ENCODE measurements around the gene ZPLD1. TPM values are rescaled to one million over a fixed set of nuclear protein-coding genes. Genes with fewer than 3 reads are reported as not detected.

ZPLD1 gene
- total RNA-seq, 1 experiment from 2014 or later = not detected

DNA sequence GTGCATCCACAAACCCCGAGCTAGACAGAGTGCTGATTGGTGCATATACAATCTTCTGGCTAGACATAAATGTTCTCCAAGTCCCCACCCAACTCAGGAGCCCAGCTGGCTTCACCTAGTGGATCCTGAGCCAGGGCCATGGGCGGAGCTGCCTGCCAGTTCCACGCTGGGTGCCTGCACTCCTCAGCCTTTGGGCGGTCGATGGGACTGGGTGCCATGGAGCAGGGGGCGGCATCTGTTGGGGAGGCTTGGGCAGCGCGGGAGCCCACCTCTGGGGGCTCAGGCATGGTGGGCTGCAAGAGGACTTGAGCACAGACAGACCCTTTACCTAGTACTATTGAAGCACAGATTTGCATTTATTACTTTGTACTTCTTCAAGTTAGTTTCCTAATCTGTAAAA lies 57.5 kb downstream of the ZPLD1 start:
- TF ChIP-seq, protein P1, sequence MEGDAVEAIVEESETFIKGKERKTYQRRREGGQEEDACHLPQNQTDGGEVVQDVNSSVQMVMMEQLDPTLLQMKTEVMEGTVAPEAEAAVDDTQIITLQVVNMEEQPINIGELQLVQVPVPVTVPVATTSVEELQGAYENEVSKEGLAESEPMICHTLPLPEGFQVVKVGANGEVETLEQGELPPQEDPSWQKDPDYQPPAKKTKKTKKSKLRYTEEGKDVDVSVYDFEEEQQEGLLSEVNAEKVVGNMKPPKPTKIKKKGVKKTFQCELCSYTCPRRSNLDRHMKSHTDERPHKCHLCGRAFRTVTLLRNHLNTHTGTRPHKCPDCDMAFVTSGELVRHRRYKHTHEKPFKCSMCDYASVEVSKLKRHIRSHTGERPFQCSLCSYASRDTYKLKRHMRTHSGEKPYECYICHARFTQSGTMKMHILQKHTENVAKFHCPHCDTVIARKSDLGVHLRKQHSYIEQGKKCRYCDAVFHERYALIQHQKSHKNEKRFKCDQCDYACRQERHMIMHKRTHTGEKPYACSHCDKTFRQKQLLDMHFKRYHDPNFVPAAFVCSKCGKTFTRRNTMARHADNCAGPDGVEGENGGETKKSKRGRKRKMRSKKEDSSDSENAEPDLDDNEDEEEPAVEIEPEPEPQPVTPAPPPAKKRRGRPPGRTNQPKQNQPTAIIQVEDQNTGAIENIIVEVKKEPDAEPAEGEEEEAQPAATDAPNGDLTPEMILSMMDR (IDR thresholded peaks at IDR 0.05) = no peak
- TF ChIP-seq TCF7L2 (IDR thresholded peaks at IDR 0.05; ENCODE audit: low read depth, low read length) (no peak), SIN3A (IDR thresholded peaks at IDR 0.05; ENCODE audit: borderline replicate concordance, insufficient read depth, low read depth, low read length) (no peak), POLR2AphosphoS5 (IDR thresholded peaks at IDR 0.05; ENCODE audit: low read depth, low read length) (no peak)
- TF ChIP-seq, protein P2, sequence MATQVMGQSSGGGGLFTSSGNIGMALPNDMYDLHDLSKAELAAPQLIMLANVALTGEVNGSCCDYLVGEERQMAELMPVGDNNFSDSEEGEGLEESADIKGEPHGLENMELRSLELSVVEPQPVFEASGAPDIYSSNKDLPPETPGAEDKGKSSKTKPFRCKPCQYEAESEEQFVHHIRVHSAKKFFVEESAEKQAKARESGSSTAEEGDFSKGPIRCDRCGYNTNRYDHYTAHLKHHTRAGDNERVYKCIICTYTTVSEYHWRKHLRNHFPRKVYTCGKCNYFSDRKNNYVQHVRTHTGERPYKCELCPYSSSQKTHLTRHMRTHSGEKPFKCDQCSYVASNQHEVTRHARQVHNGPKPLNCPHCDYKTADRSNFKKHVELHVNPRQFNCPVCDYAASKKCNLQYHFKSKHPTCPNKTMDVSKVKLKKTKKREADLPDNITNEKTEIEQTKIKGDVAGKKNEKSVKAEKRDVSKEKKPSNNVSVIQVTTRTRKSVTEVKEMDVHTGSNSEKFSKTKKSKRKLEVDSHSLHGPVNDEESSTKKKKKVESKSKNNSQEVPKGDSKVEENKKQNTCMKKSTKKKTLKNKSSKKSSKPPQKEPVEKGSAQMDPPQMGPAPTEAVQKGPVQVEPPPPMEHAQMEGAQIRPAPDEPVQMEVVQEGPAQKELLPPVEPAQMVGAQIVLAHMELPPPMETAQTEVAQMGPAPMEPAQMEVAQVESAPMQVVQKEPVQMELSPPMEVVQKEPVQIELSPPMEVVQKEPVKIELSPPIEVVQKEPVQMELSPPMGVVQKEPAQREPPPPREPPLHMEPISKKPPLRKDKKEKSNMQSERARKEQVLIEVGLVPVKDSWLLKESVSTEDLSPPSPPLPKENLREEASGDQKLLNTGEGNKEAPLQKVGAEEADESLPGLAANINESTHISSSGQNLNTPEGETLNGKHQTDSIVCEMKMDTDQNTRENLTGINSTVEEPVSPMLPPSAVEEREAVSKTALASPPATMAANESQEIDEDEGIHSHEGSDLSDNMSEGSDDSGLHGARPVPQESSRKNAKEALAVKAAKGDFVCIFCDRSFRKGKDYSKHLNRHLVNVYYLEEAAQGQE (IDR thresholded peaks at IDR 0.05; ENCODE audit: insufficient read depth in 1 of 2, low read depth in 2 of 2, low read length in 1 of 2) = no peak
- ChIA-PET POLR2A (interaction anchor here (0.9 kb wide), 1 partner anchor 95 kb away, joined by 3 read pairs; no protein-coding TSS in a partner anchor), CTCF (no interaction called here)
- intact Hi-C loops (cut with micrococcal nuclease; ENCODE audit: unreplicated experiment) = no loop called here
- BruUV-seq (replicated peaks) = no TSS peak
- Histone ChIP-seq H3K27ac (ENCODE audit: low read length) (no peak overlapping the region), H3K4me1 (ENCODE audit: control insufficient read depth, insufficient read depth, low read length) (no peaks in the 10 kb centered on the region), H3K27me3 (ENCODE audit: control insufficient read depth, insufficient read depth, low read length) (no peaks in the 10 kb centered on the region), H3K9me3 (ENCODE audit: control insufficient read depth, insufficient read depth, low read depth, low read length) (no peaks in the 10 kb centered on the region), H3K4me3 (ENCODE audit: low read depth in 2 of 2, low read length in 2 of 2) (no peak overlapping the region), H3K36me3 (ENCODE audit: control insufficient read depth, insufficient read depth, low read length) (no peaks in the 10 kb centered on the region; the same call in 1 of the 2 replicates)
- in situ Hi-C loops (cut with HindIII; ENCODE audit: low pct_unique_long_range_greater_than_20kb, low sequenced_read_pairs) = no loop called here
- no peak for DNase-seq (ENCODE audit: low read depth, low spot score)
- no peak for ATAC-seq

DNA sequence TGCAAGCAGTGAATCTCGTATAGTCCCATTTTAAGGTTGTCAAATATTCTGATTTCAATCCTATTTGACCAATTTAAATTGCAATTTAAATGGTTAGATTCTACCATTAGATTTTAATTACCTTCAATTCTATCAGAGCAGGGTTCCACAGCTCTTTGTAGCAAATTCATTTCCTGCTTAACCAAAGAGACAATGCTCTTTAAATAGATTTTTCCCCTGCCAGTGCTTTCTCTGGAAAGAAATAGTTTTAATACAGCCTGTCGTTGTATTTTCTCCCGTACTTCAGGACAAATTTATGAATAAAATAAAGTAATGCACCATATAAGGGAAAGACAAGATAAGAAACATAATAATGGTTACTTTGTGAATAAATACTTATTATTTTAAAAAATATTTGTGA lies 62.8 kb downstream of the ZPLD1 start:
- Histone ChIP-seq H3K27ac (ENCODE audit: low read length) (no peak overlapping the region), H3K9me3 (ENCODE audit: control insufficient read depth, insufficient read depth, low read depth, low read length) (no peaks in the 10 kb centered on the region), H3K36me3 (ENCODE audit: control insufficient read depth, insufficient read depth, low read length) (no peaks in the 10 kb centered on the region; the same call in 1 of the 2 replicates), H3K27me3 (ENCODE audit: control insufficient read depth, insufficient read depth, low read length) (no peaks in the 10 kb centered on the region), H3K4me1 (ENCODE audit: control insufficient read depth, insufficient read depth, low read length) (no peaks in the 10 kb centered on the region), H3K4me3 (ENCODE audit: low read depth in 2 of 2, low read length in 2 of 2) (no peak overlapping the region)
- ATAC-seq = no peak
- ChIA-PET POLR2A (no interaction called here), CTCF (no interaction called here)
- BruUV-seq (replicated peaks) = no TSS peak
- no peak for TF ChIP-seq TCF7L2 (IDR thresholded peaks at IDR 0.05; ENCODE audit: low read depth, low read length)
- no peak for TF ChIP-seq SIN3A (IDR thresholded peaks at IDR 0.05; ENCODE audit: borderline replicate concordance, insufficient read depth, low read depth, low read length)
- TF ChIP-seq POLR2AphosphoS5 (IDR thresholded peaks at IDR 0.05; ENCODE audit: low read depth, low read length) = no peak
- TF ChIP-seq, protein P1 (IDR thresholded peaks at IDR 0.05) = no peak
- TF ChIP-seq, protein P2 (IDR thresholded peaks at IDR 0.05; ENCODE audit: insufficient read depth in 1 of 2, low read depth in 2 of 2, low read length in 1 of 2) = no peak
- intact Hi-C loops (cut with micrococcal nuclease; ENCODE audit: unreplicated experiment) (no loop called here), in situ Hi-C loops (cut with HindIII; ENCODE audit: low pct_unique_long_range_greater_than_20kb, low sequenced_read_pairs) (no loop called here)
- no peak for DNase-seq (ENCODE audit: low read depth, low spot score)

All from Panc1 (cell line).